Ishikawa (cell line): ENCODE results near the gene AGAP9.

Source experiments
- CREB1 ChIP-seq: IDR thresholded peaks from 2 replicates; pipeline ENCODE4 v1.6.1; 2012; ENCODE audit warnings: low read depth
- EP300 ChIP-seq: IDR thresholded peaks from 2 replicates; pipeline ENCODE4 v1.6.1; 2012; ENCODE audit warnings: borderline replicate concordance
- TF ChIP-seq, protein P1 (sequence below): IDR thresholded peaks from 2 replicates; pipeline ENCODE4 v1.6.1; 2012

DNA sequence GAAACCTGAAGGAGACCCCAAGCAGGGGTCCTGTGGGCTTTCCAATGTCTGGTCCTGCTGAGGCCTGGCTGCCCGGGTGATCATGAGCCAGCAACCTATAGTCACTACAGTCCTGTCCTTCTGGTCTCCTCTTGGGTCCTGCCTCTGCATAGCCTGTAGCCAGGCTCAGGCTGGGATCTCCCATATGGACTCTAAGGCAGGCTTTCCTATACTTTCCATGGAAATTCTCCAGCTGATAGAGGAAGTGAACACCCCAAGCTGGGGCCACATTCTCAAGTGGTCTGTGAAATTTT, 66.0 kb downstream of the AGAP9 start:
- TF ChIP-seq, protein P1, sequence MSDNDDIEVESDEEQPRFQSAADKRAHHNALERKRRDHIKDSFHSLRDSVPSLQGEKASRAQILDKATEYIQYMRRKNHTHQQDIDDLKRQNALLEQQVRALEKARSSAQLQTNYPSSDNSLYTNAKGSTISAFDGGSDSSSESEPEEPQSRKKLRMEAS = no peak
- TF ChIP-seq CREB1 = no peak
- TF ChIP-seq EP300 = no peak
